Peyer's patch (tissue), 4 donors: ENCODE data around the gene DEGS2.

Experiments used
- CTCF ChIP-seq, 6 experiments: fragments of 450-650 bp in 4 of 6; fragments of 200-600 bp in 2 of 6; sonication (generic) in 1 of 6; IDR thresholded peaks; one replicate each; pipeline ENCODE4 v1.5.1; 2017 to 2019; ENCODE audit warnings: antibody characterized with exemption in 6 of 6, mild to moderate bottlenecking in 3 of 6, moderate library complexity in 1 of 6
- POLR2A ChIP-seq, 2 donors: fragments of 450-650 bp; IDR thresholded peaks; one replicate each; pipeline ENCODE4 v1.5.1; 2017; ENCODE audit warnings: antibody characterized with exemption in 2 of 2, mild to moderate bottlenecking in 2 of 2, moderate library complexity in 2 of 2

GRCh38 chr14:100178691-100179090 is 19.2 kb upstream of the DEGS2 start:
- TF ChIP-seq CTCF (IDR thresholded peaks at IDR 0.05) (no peak), POLR2A (IDR thresholded peaks at IDR 0.05) (no peak)
